Adrenal gland (tissue), 5 donors: ENCODE data around the gene PI4KB.

Experiments used
- POLR2A ChIP-seq, 2 donors: fragments of 450-650 bp; IDR thresholded peaks; one replicate each; pipeline ENCODE4 v1.6.1; 2017; ENCODE audit warnings: antibody characterized with exemption in 2 of 2, mild to moderate bottlenecking in 2 of 2, moderate library complexity in 1 of 2
- TF ChIP-seq, protein P1 (sequence below), 6 experiments: fragments of 450-650 bp in 4 of 6; fragments of 200-600 bp in 2 of 6; sonication (generic) in 1 of 6; IDR thresholded peaks; 1 replicate in 5 of 6; 2 replicates in 1 of 6; pipeline versions ENCODE4 v1.5.1 to v1.8.0; 2016 to 2021; ENCODE audit warnings: antibody characterized with exemption in 6 of 6, mild to moderate bottlenecking in 2 of 6, moderate library complexity in 1 of 6
- donor health status: DM: no; HTN: no; CAD: no.

- TF ChIP-seq, protein P1, sequence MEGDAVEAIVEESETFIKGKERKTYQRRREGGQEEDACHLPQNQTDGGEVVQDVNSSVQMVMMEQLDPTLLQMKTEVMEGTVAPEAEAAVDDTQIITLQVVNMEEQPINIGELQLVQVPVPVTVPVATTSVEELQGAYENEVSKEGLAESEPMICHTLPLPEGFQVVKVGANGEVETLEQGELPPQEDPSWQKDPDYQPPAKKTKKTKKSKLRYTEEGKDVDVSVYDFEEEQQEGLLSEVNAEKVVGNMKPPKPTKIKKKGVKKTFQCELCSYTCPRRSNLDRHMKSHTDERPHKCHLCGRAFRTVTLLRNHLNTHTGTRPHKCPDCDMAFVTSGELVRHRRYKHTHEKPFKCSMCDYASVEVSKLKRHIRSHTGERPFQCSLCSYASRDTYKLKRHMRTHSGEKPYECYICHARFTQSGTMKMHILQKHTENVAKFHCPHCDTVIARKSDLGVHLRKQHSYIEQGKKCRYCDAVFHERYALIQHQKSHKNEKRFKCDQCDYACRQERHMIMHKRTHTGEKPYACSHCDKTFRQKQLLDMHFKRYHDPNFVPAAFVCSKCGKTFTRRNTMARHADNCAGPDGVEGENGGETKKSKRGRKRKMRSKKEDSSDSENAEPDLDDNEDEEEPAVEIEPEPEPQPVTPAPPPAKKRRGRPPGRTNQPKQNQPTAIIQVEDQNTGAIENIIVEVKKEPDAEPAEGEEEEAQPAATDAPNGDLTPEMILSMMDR (IDR thresholded peaks at IDR 0.05), result no peak
- TF ChIP-seq POLR2A (IDR thresholded peaks at IDR 0.05), result no peak
Observed at GRCh38 chr1:151265446-151266236, 61.6 kb downstream of the PI4KB start.
